NCI-H2081 treated with DMSO at 0.1 percent for 48 hours (cell line): Measurements from ENCODE around the gene ADAMTS2.
"Not testable (repeated sequence)": the region's sequence is repeated elsewhere in the genome, so short reads cannot be mapped to it uniquely, and the experiment has no call there.

Experiments
- DNase-seq: peaks from one replicate; lab custom pipeline; 2025; lab: John Stamatoyannopoulos, UW

ADAMTS2 gene

GRCh38 chr5:179217356-179217755 lies 127.9 kb downstream of the ADAMTS2 start:
- no peak for DNase-seq

- DNase-seq, result not testable (repeated sequence)
These were observed 128.9 kb downstream of the ADAMTS2 start for GRCh38 chr5:179216381-179216780.

- DNase-seq, result no peak
These were observed 129.7 kb downstream of the ADAMTS2 start for GRCh38 chr5:179215576-179215975.

GRCh38 chr5:179214678-179215077 lies 130.6 kb downstream of the ADAMTS2 start:
- DNase-seq, result no peak

GRCh38 chr5:179212870-179213269 lies 132.4 kb downstream of the ADAMTS2 start:
- no peak for DNase-seq

GRCh38 chr5:179211631-179212030 lies 133.6 kb downstream of the ADAMTS2 start:
- no peak for DNase-seq

GRCh38 chr5:179211068-179211467 lies 134.2 kb downstream of the ADAMTS2 start:
- no peak for DNase-seq

- DNase-seq, result no peak
These were observed 134.8 kb downstream of the ADAMTS2 start for GRCh38 chr5:179210478-179210877.

- no peak for DNase-seq
These were observed 135.7 kb downstream of the ADAMTS2 start for GRCh38 chr5:179209359-179210150.

- DNase-seq, result no peak
These were observed 136.4 kb downstream of the ADAMTS2 start for GRCh38 chr5:179208706-179209358.

- DNase-seq, result no peak
These were observed 137.1 kb downstream of the ADAMTS2 start for GRCh38 chr5:179207920-179208705.

- no peak for DNase-seq
These were observed 137.8 kb downstream of the ADAMTS2 start for GRCh38 chr5:179207470-179207869.

- no peak for DNase-seq
These were observed 138.9 kb downstream of the ADAMTS2 start for GRCh38 chr5:179206366-179206765.

- no peak for DNase-seq
These were observed 140.0 kb downstream of the ADAMTS2 start for GRCh38 chr5:179205277-179205676.

- DNase-seq, result no peak
These were observed 140.7 kb downstream of the ADAMTS2 start for GRCh38 chr5:179204572-179204971.

- DNase-seq, result no peak
These were observed 142.0 kb downstream of the ADAMTS2 start for GRCh38 chr5:179203248-179203647.

- no peak for DNase-seq
These were observed 143.3 kb downstream of the ADAMTS2 start for GRCh38 chr5:179201986-179202385.

- DNase-seq, result no peak
These were observed 146.0 kb downstream of the ADAMTS2 start for GRCh38 chr5:179199246-179199645.

GRCh38 chr5:179198825-179199224 lies 146.4 kb downstream of the ADAMTS2 start:
- no peak for DNase-seq

- DNase-seq, result no peak
These were observed 148.7 kb downstream of the ADAMTS2 start for GRCh38 chr5:179196405-179197079.

- DNase-seq, result no peak
These were observed 149.5 kb downstream of the ADAMTS2 start for GRCh38 chr5:179195561-179196404.
